Esophagus muscularis mucosa (tissue), 4 donors: ENCODE results near the gene PCID2. TPM values are rescaled to one million over a fixed set of nuclear protein-coding genes. Genes with fewer than 3 reads are reported as not detected.
"Not testable (repeated sequence)": the region's sequence is repeated elsewhere in the genome, so short reads cannot be mapped to it uniquely, and the experiment has no call there.

Source experiments
- DNase-seq: peaks from one replicate; pipeline ENCODE4 v3.0.0-alpha.2; 2017; ENCODE audit errors: extremely low spot score
- H3K27ac ChIP-seq, 4 donors: fragments of 200-600 bp; sonication (generic); replicated peaks in 1 of 4; 1 replicate in 3 of 4; 2 replicates in 1 of 4; pipeline ENCODE4 v1.5.1; 2016 to 2019; ENCODE audit warnings: mild to moderate bottlenecking in 1 of 4
- H3K27me3 ChIP-seq, 4 donors: fragments of 200-600 bp; sonication (generic); one replicate each; pipeline versions ENCODE4 v1.5.1 to v1.6.0; 2016 to 2019
- H3K36me3 ChIP-seq, 4 donors: fragments of 200-600 bp; sonication (generic); one replicate each; pipeline ENCODE4 v1.5.1; 2016 to 2019
- H3K4me1 ChIP-seq, 4 donors: fragments of 200-600 bp; sonication (generic); one replicate each; pipeline ENCODE4 v1.5.1; 2016 to 2019
- H3K4me3 ChIP-seq, 4 donors: fragments of 200-600 bp; sonication (generic); 1 replicate in 2 of 4; 2 replicates in 2 of 4; pipeline ENCODE4 v1.5.1; 2016 to 2019; ENCODE audit warnings: mild to moderate bottlenecking in 4 of 4, moderate library complexity in 1 of 4
- H3K9me3 ChIP-seq, 4 donors: fragments of 200-600 bp; sonication (generic); 1 replicate in 3 of 4; 2 replicates in 1 of 4; pipeline ENCODE4 v1.5.1; 2016 to 2019
- EP300 ChIP-seq: sonication (generic); formaldehyde crosslinking; IDR thresholded peaks from one replicate; pipeline ENCODE4 v1.6.1; 2017; ENCODE audit warnings: antibody characterized with exemption
- POLR2A ChIP-seq: fragments of 450-650 bp; IDR thresholded peaks from one replicate; pipeline ENCODE4 v1.6.1; 2017; ENCODE audit warnings: antibody characterized with exemption, moderate library complexity, mild to moderate bottlenecking, low read depth
- POLR2AphosphoS5 ChIP-seq, 2 donors: sonication (generic); formaldehyde crosslinking; IDR thresholded peaks; one replicate each; pipeline ENCODE4 v1.6.1; 2017; ENCODE audit warnings: antibody characterized with exemption in 2 of 2
- WGBS: methylation state at CpG from one replicate; pipeline ENCODE4 v1.1.5; 2018; 5-methylcytosine and 5-hydroxymethylcytosine counted together
- intact Hi-C: fragments of 100-400 bp; cut with DNase I; formaldehyde crosslinking; loops from one replicate; pipeline ENCODE4 v1.15.1; 2023
- total RNA-seq, 4 donors: library from RNA; depleted of rRNA; stranded (reverse); fragments of >200 nt; gene quantifications; one replicate each; pipeline versions ENCODE4 v1.1.0 to v1.2.1, GENCODE V29; 2016
- TF ChIP-seq, protein P1 (sequence below), 3 experiments: fragments of 200-600 bp in 2 of 3; fragments of 450-650 bp in 1 of 3; sonication (generic) in 2 of 3; IDR thresholded peaks; one replicate each; pipeline ENCODE4 v1.5.1; 2017 to 2019; ENCODE audit warnings: antibody characterized with exemption in 3 of 3, mild to moderate bottlenecking in 2 of 3, moderate library complexity in 1 of 3

PCID2 gene
- total RNA-seq, 4 donors from 2014 or later = 34.5 to 46.9 (median 42.3) TPM

DNA sequence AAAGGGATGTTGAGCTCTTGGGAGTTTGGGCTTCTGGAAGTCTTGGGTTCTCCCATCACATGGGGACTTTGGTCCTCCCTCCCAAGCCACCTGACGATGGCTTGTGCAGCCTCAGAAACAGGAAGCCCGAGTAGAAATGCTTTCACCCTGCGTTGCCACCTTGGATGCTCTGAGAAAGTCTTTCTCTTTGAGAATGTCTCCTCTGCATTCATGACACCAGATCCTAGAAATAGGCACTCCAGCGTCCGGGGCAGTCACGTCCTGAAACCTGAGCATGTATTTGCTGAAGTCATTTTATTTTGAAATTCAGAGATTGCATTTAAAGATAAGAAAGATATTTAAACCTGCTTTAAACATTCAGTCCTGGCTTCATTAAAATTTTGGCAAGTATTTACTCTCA is 35.4 kb upstream of the PCID2 start:
- intact Hi-C loops = no loop called here
- DNase-seq = no peak
- no peak for TF ChIP-seq EP300
- TF ChIP-seq POLR2A = no peak
- TF ChIP-seq POLR2AphosphoS5 (IDR thresholded peaks at IDR 0.05) = no peak
- TF ChIP-seq, protein P1, sequence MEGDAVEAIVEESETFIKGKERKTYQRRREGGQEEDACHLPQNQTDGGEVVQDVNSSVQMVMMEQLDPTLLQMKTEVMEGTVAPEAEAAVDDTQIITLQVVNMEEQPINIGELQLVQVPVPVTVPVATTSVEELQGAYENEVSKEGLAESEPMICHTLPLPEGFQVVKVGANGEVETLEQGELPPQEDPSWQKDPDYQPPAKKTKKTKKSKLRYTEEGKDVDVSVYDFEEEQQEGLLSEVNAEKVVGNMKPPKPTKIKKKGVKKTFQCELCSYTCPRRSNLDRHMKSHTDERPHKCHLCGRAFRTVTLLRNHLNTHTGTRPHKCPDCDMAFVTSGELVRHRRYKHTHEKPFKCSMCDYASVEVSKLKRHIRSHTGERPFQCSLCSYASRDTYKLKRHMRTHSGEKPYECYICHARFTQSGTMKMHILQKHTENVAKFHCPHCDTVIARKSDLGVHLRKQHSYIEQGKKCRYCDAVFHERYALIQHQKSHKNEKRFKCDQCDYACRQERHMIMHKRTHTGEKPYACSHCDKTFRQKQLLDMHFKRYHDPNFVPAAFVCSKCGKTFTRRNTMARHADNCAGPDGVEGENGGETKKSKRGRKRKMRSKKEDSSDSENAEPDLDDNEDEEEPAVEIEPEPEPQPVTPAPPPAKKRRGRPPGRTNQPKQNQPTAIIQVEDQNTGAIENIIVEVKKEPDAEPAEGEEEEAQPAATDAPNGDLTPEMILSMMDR (IDR thresholded peaks at IDR 0.05) = no peak
- Histone ChIP-seq H3K4me1 (no peaks in the 10 kb centered on the region), H3K9me3 (no peaks in the 10 kb centered on the region), H3K27me3 (no peaks in the 10 kb centered on the region), H3K36me3 (peaks cover 73 to 100% (median 91%) of the 10 kb centered on the region in 4 donors), H3K4me3 (no peak overlapping the region), H3K27ac (no peak overlapping the region)
- 66% methylated on average over 6 of the region's 6 CpGs for WGBS

DNA sequence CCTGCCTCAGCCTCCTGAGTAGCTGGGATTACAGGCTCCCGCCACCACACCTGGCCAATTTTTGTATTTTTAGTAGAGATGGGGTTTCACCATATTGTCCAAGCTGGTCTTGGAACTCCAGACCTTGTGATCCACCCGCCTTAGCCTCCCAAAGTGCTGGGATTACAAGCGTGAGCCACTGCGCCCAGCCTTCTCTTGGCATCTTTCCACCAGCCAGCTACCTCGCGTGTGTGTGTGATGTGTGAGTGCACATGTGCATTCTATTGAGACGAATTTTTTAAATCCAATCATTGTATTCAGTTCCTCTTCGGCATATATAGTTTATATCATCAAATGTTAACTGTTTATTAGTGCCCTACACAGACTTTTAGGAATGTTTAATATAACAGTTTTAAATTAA is 33.2 kb upstream of the PCID2 start:
- H3K9me3 ChIP-seq, H3K4me3 ChIP-seq, H3K27ac ChIP-seq, DNase-seq, H3K27me3 ChIP-seq, intact Hi-C loops, H3K4me1 ChIP-seq: not testable (repeated sequence)
- 91% methylated on average over 8 of the region's 8 CpGs for WGBS
- peaks cover 51 to 99% (median 86%) of the 10 kb centered on the region in 4 donors for H3K36me3 ChIP-seq

DNA sequence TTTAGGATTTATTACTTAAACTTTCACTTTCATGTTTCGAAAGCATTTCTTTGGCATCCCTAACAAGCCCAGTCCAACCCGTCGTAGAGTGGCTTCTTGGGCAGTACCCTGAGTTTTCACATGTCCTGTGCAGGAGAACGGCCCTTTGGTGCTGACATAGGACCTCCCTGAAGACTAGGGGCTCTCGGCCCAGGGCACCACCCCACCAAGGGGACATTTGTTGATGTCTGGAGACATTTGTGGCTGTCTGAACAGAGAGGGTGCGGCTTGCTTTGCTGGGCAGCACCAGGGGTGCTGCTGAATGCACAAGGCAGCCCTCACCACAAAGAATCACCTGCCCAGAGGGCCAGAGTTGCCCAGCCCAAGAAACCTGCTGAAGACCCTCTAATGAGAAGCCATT is 31.5 kb upstream of the PCID2 start:
- H3K9me3 ChIP-seq = no peaks in the 10 kb centered on the region
- no peak overlapping the region for H3K27ac ChIP-seq
- no peaks in the 10 kb centered on the region for H3K27me3 ChIP-seq
- 88% methylated on average over 5 of the region's 6 CpGs for WGBS
- TF ChIP-seq POLR2AphosphoS5 (IDR thresholded peaks at IDR 0.05) (no peak), EP300 (no peak), POLR2A (no peak)
- TF ChIP-seq, protein P1 (IDR thresholded peaks at IDR 0.05) = no peak
- intact Hi-C loops = no loop called here
- H3K36me3 ChIP-seq = peaks cover 35 to 99% (median 82%) of the 10 kb centered on the region in 4 donors
- DNase-seq = no peak
- no peak overlapping the region for H3K4me3 ChIP-seq
- no peaks in the 10 kb centered on the region for H3K4me1 ChIP-seq

DNA sequence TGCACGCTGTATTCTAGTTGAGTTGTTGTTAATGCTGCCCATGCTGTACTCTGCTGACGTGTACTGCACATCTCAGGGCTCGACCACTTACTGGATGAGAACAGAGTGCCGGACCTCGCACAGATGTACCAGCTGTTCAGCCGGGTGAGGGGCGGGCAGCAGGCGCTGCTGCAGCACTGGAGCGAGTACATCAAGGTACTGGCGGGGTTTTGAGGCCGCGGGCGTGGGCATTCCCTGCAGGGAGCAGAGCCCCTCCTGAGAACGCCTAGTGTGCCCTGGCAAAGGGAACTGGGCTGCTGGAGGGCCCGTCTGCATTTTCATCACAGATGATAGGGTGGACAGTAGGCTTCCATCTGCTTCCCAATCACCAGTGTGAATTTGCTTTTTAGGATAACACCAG is 30.9 kb upstream of the PCID2 start:
- no peaks in the 10 kb centered on the region for H3K9me3 ChIP-seq
- H3K27ac ChIP-seq = no peak overlapping the region
- 90% methylated on average over 2 of the region's 15 CpGs for WGBS
- H3K4me1 ChIP-seq = no peaks in the 10 kb centered on the region
- no peak for DNase-seq
- TF ChIP-seq POLR2AphosphoS5 (IDR thresholded peaks at IDR 0.05) = no peak
- no peak for TF ChIP-seq EP300
- no peak for TF ChIP-seq POLR2A
- TF ChIP-seq, protein P1 (IDR thresholded peaks at IDR 0.05) = no peak
- no peak overlapping the region for H3K4me3 ChIP-seq
- intact Hi-C loops = no loop called here
- H3K27me3 ChIP-seq = no peaks in the 10 kb centered on the region
- peaks cover 30 to 99% (median 82%) of the 10 kb centered on the region in 4 donors for H3K36me3 ChIP-seq

DNA sequence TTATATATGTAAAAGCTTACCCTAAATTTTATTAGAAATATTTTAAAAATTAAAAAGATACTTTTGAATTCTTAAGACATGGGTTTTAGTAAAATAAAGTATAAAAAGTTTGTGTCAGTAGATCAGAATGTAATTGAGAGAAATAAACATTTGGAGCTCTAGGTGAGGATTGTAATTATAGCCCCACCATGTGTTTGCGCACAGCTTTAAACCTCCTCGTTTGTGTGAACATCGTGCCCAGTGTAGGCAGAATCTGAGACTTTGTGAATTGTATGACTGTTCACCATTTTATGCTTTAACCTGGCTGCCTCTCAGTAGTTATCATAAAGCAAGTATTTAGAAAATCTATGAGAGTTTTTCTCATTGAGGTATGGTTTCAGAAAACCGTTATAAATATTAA is 30.1 kb upstream of the PCID2 start:
- Histone ChIP-seq H3K9me3 (no peaks in the 10 kb centered on the region), H3K4me3 (no peak overlapping the region), H3K4me1 (no peaks in the 10 kb centered on the region), H3K27me3 (no peaks in the 10 kb centered on the region), H3K36me3 (peaks cover 28 to 99% (median 79%) of the 10 kb centered on the region in 4 donors), H3K27ac (no peak overlapping the region)
- 80% methylated on average over 4 of the region's 4 CpGs for WGBS
- DNase-seq = no peak
- intact Hi-C loops = no loop called here
- TF ChIP-seq, protein P1 (IDR thresholded peaks at IDR 0.05) = peak in 1 of 3 experiments; percentile 4
- TF ChIP-seq POLR2A (no peak), POLR2AphosphoS5 (IDR thresholded peaks at IDR 0.05) (no peak), EP300 (no peak)
